ENCODE data around the gene KHDRBS1. TPM values are rescaled to one million over a fixed set of nuclear protein-coding genes. Genes with fewer than 3 reads are reported as not detected.

The KHDRBS1 gene
- total RNA-seq, 1 donor from 2014 or later: 139 TPM

GRCh38 chr1:32012709-32013385 lies 821 bp upstream of the KHDRBS1 start:
- peaks cover 38% of the 10 kb centered on the region for H4K20me1 ChIP-seq (ENCODE audit: insufficient read depth, low read length)
- peak overlapping the region; percentile 99 for H3K9ac ChIP-seq (ENCODE audit: low read length)
- Mint-ChIP-seq H3K4me1 (ENCODE audit: low read depth, unreplicated experiment) (peaks cover 23% of the 10 kb centered on the region), H3K27me3 (ENCODE audit: low read depth, unreplicated experiment) (no peaks in the 10 kb centered on the region), H3K9me3 (ENCODE audit: unreplicated experiment) (no peaks in the 10 kb centered on the region), H3K4me3 (ENCODE audit: unreplicated experiment) (peak overlapping the region; percentile 84), H3K36me3 (ENCODE audit: low read depth, unreplicated experiment) (peaks cover 12% of the 10 kb centered on the region), H3K27ac (ENCODE audit: unreplicated experiment) (peak overlapping the region; percentile 96)
- H3K27me3 ChIP-seq (ENCODE audit: insufficient read depth, low read length): no peaks in the 10 kb centered on the region
- FAIRE-seq (no peak), DNase-seq (ENCODE audit: low read depth) (no peak)
- no peak for TF ChIP-seq EZH2 (IDR thresholded peaks at IDR 0.05; ENCODE audit: insufficient read depth, low read length)
- TF ChIP-seq, protein P1, sequence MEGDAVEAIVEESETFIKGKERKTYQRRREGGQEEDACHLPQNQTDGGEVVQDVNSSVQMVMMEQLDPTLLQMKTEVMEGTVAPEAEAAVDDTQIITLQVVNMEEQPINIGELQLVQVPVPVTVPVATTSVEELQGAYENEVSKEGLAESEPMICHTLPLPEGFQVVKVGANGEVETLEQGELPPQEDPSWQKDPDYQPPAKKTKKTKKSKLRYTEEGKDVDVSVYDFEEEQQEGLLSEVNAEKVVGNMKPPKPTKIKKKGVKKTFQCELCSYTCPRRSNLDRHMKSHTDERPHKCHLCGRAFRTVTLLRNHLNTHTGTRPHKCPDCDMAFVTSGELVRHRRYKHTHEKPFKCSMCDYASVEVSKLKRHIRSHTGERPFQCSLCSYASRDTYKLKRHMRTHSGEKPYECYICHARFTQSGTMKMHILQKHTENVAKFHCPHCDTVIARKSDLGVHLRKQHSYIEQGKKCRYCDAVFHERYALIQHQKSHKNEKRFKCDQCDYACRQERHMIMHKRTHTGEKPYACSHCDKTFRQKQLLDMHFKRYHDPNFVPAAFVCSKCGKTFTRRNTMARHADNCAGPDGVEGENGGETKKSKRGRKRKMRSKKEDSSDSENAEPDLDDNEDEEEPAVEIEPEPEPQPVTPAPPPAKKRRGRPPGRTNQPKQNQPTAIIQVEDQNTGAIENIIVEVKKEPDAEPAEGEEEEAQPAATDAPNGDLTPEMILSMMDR (IDR thresholded peaks at IDR 0.05; ENCODE audit: insufficient read depth, low read depth, low read length): no peak
- H3K27ac ChIP-seq (ENCODE audit: low read depth, low read length): peak overlapping the region; percentile 84
- peaks cover 42% of the 10 kb centered on the region for H3K79me2 ChIP-seq (ENCODE audit: insufficient read depth, low read length)
- no peaks in the 10 kb centered on the region for H3K9me3 ChIP-seq (ENCODE audit: insufficient read depth, low read depth, low read length)
- H3K4me3 ChIP-seq (ENCODE audit: insufficient read depth, low read depth, low read length): peak overlapping the region; percentile 56
- H3K36me3 ChIP-seq (ENCODE audit: insufficient read depth, low read length): no peaks in the 10 kb centered on the region
- H3K4me1 ChIP-seq (ENCODE audit: insufficient read depth, low read length): peaks cover 17% of the 10 kb centered on the region
- peak overlapping the region; percentile 72 for H2AFZ ChIP-seq (ENCODE audit: low read depth, low read length)
- H3K4me2 ChIP-seq (ENCODE audit: low read length): peak overlapping the region; percentile 91

DNA sequence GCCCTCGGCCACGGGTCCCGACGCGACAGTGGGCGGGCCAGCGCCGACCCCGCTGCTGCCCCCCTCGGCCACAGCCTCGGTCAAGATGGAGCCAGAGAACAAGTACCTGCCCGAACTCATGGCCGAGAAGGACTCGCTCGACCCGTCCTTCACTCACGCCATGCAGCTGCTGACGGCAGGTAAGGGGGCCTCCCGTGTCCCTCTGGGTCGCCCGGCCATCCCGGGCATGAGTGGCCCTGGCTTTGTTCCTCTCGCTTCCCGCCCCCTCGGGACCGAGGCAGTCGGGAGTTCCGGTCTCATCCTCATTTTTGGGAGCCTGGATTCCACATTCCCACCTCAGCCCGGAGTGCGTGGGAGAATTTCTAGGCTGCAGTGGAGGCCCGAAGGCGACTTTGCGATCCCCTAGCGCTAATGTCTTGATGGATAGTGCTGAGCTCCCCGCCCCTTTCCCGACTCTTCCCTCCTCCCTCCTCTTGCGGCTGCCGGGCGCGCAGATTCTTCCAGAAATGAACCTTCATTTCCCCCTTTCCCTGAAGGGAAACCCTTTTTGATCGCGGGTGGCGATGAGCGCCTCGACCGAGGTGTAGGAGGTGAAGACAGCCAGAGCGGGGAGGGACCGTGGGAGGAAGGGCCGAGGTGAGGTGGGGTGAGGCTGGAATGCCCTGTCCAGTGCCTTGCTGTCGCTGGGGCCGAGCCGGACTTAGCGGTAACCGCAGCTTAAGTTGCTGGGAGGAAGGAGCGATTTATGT lies 705 bp downstream of the KHDRBS1 start:
- H3K4me3 Mint-ChIP-seq (ENCODE audit: unreplicated experiment): peak overlapping the region; percentile 99
- H3K36me3 Mint-ChIP-seq (ENCODE audit: low read depth, unreplicated experiment): peaks cover 12% of the 10 kb centered on the region
- FAIRE-seq: no peak
- H3K36me3 ChIP-seq (ENCODE audit: insufficient read depth, low read length): no peaks in the 10 kb centered on the region
- peaks cover 52% of the 10 kb centered on the region for H4K20me1 ChIP-seq (ENCODE audit: insufficient read depth, low read length)
- no peaks in the 10 kb centered on the region for H3K9me3 Mint-ChIP-seq (ENCODE audit: unreplicated experiment)
- peak overlapping the region; percentile 67 for H3K27ac Mint-ChIP-seq (ENCODE audit: unreplicated experiment)
- peak overlapping the region; percentile 82 for H3K4me2 ChIP-seq (ENCODE audit: low read length)
- peak overlapping the region; percentile 62 for H2AFZ ChIP-seq (ENCODE audit: low read depth, low read length)
- DNase-seq (ENCODE audit: low read depth): peak; percentile 16
- H3K27me3 ChIP-seq (ENCODE audit: insufficient read depth, low read length): no peaks in the 10 kb centered on the region
- peak overlapping the region; percentile 99 for H3K9ac ChIP-seq (ENCODE audit: low read length)
- H3K4me1 Mint-ChIP-seq (ENCODE audit: low read depth, unreplicated experiment): peaks cover 22% of the 10 kb centered on the region
- H3K27me3 Mint-ChIP-seq (ENCODE audit: low read depth, unreplicated experiment): no peaks in the 10 kb centered on the region
- H3K9me3 ChIP-seq (ENCODE audit: insufficient read depth, low read depth, low read length): no peaks in the 10 kb centered on the region
- H3K79me2 ChIP-seq (ENCODE audit: insufficient read depth, low read length): peaks cover 57% of the 10 kb centered on the region
- peak overlapping the region; percentile 93 for H3K4me3 ChIP-seq (ENCODE audit: insufficient read depth, low read depth, low read length)
- TF ChIP-seq, protein P1 (IDR thresholded peaks at IDR 0.05; ENCODE audit: insufficient read depth, low read depth, low read length): no peak
- TF ChIP-seq EZH2 (IDR thresholded peaks at IDR 0.05; ENCODE audit: insufficient read depth, low read length): no peak
- peaks cover 17% of the 10 kb centered on the region for H3K4me1 ChIP-seq (ENCODE audit: insufficient read depth, low read length)
- peak overlapping the region; percentile 95 for H3K27ac ChIP-seq (ENCODE audit: low read depth, low read length)
